HEK293T (cell line): ENCODE results near the gene CFL2.

Experiments
- BHLHE40 ChIP-seq: fragments of 450-650 bp; IDR thresholded peaks from 2 replicates; pipeline ENCODE4 v1.6.1; 2016; ENCODE audit warnings: mild to moderate bottlenecking, moderate library complexity, borderline replicate concordance
- FOXK2 ChIP-seq: fragments of 450-650 bp; IDR thresholded peaks from 2 replicates; pipeline ENCODE4 v1.6.1; 2016; ENCODE audit warnings: mild to moderate bottlenecking
- HDGF ChIP-seq: fragments of 450-650 bp; IDR thresholded peaks from 2 replicates; pipeline ENCODE4 v1.6.1; 2017; ENCODE audit warnings: antibody characterized with exemption, borderline replicate concordance
- SUZ12 ChIP-seq: fragments of 450-650 bp; IDR thresholded peaks from 2 replicates; pipeline ENCODE4 v1.6.1; 2016; ENCODE audit warnings: mild to moderate bottlenecking

GRCh38 chr14:34680806-34681479 lies 33.5 kb downstream of the CFL2 start:
- TF ChIP-seq HDGF (no peak), BHLHE40 (no peak), SUZ12 (no peak), FOXK2 (no peak)
